HEK293 (cell line): Measurements from ENCODE around the gene DES.

Source experiments
- BCL11B ChIP-seq: fragments of 450-650 bp; formaldehyde crosslinking; IDR thresholded peaks from 2 replicates; pipeline ENCODE4 v1.5.1; 2016; ENCODE audit warnings: low read depth, missing biosample characterization, missing genetic modification characterization
- BCL6B ChIP-seq: fragments of 450-650 bp; formaldehyde crosslinking; IDR thresholded peaks from 2 replicates; pipeline ENCODE4 v1.5.1; 2017; ENCODE audit warnings: missing biosample characterization, missing genetic modification characterization
- GLI4 ChIP-seq: fragments of 450-650 bp; formaldehyde crosslinking; IDR thresholded peaks from 2 replicates; pipeline ENCODE4 v1.5.1; 2016; ENCODE audit warnings: missing biosample characterization, missing genetic modification characterization
- KLF16 ChIP-seq: fragments of 450-650 bp; formaldehyde crosslinking; IDR thresholded peaks from 2 replicates; pipeline ENCODE4 v1.5.1; 2017; ENCODE audit warnings: missing biosample characterization, missing genetic modification characterization
- KLF9 ChIP-seq: fragments of 450-650 bp; formaldehyde crosslinking; IDR thresholded peaks from 2 replicates; pipeline ENCODE4 v1.5.1; 2016; ENCODE audit warnings: missing biosample characterization, missing genetic modification characterization, low read depth
- SALL2 ChIP-seq: fragments of 450-650 bp; formaldehyde crosslinking; IDR thresholded peaks from 2 replicates; pipeline ENCODE4 v1.5.0; 2017; ENCODE audit warnings: missing biosample characterization, mild to moderate bottlenecking, missing genetic modification characterization, borderline replicate concordance
- TSHZ1 ChIP-seq: fragments of 450-650 bp; formaldehyde crosslinking; IDR thresholded peaks from 2 replicates; pipeline ENCODE4 v1.5.1; 2016; ENCODE audit warnings: missing biosample characterization, missing genetic modification characterization, borderline replicate concordance
- YY2 ChIP-seq: fragments of 450-650 bp; formaldehyde crosslinking; IDR thresholded peaks from 2 replicates; pipeline ENCODE4 v1.5.1; 2016; ENCODE audit warnings: missing biosample characterization, missing genetic modification characterization
- ZBTB20 ChIP-seq: fragments of 450-650 bp; formaldehyde crosslinking; IDR thresholded peaks from 2 replicates; pipeline ENCODE4 v1.5.1; 2016; ENCODE audit warnings: missing biosample characterization, missing genetic modification characterization
- ZBTB48 ChIP-seq: fragments of 450-650 bp; formaldehyde crosslinking; IDR thresholded peaks from 2 replicates; pipeline ENCODE4 v1.5.1; 2016; ENCODE audit warnings: missing biosample characterization, missing genetic modification characterization
- ZBTB7A ChIP-seq: fragments of 450-650 bp; formaldehyde crosslinking; IDR thresholded peaks from 2 replicates; pipeline ENCODE4 v1.5.1; 2016; ENCODE audit warnings: low read depth, missing biosample characterization, missing genetic modification characterization
- ZFP41 ChIP-seq: fragments of 450-650 bp; formaldehyde crosslinking; IDR thresholded peaks from 2 replicates; pipeline ENCODE4 v1.5.1; 2016; ENCODE audit warnings: missing biosample characterization, missing genetic modification characterization, borderline replicate concordance
- ZIC2 ChIP-seq: fragments of 450-650 bp; formaldehyde crosslinking; IDR thresholded peaks from 2 replicates; pipeline ENCODE4 v1.5.1; 2016; ENCODE audit warnings: missing biosample characterization, missing genetic modification characterization
- ZNF114 ChIP-seq: fragments of 450-650 bp; formaldehyde crosslinking; IDR thresholded peaks from 2 replicates; pipeline ENCODE4 v1.5.0; 2017; ENCODE audit warnings: missing biosample characterization, missing genetic modification characterization
- ZNF121 ChIP-seq: fragments of 450-650 bp; formaldehyde crosslinking; IDR thresholded peaks from 2 replicates; pipeline ENCODE4 v1.5.1; 2016; ENCODE audit warnings: missing biosample characterization, missing genetic modification characterization
- ZNF148 ChIP-seq: fragments of 450-650 bp; formaldehyde crosslinking; IDR thresholded peaks from 2 replicates; pipeline ENCODE4 v1.5.0; 2017; ENCODE audit warnings: missing biosample characterization, missing genetic modification characterization, borderline replicate concordance
- ZNF175 ChIP-seq: fragments of 450-650 bp; formaldehyde crosslinking; IDR thresholded peaks from 2 replicates; pipeline ENCODE4 v1.5.1; 2016; ENCODE audit warnings: missing biosample characterization, missing genetic modification characterization
- ZNF18 ChIP-seq: fragments of 450-650 bp; formaldehyde crosslinking; IDR thresholded peaks from 2 replicates; pipeline ENCODE4 v1.5.1; 2016; ENCODE audit warnings: missing biosample characterization, missing genetic modification characterization
- ZNF23 ChIP-seq: fragments of 450-650 bp; formaldehyde crosslinking; IDR thresholded peaks from 2 replicates; pipeline ENCODE4 v1.5.1; 2016; ENCODE audit warnings: missing biosample characterization, missing genetic modification characterization, borderline replicate concordance
- ZNF354C ChIP-seq: fragments of 450-650 bp; formaldehyde crosslinking; IDR thresholded peaks from 2 replicates; pipeline ENCODE4 v1.5.1; 2016; ENCODE audit warnings: missing biosample characterization, missing genetic modification characterization, low read depth, borderline replicate concordance
- ZNF362 ChIP-seq: fragments of 450-650 bp; formaldehyde crosslinking; IDR thresholded peaks from 2 replicates; pipeline ENCODE4 v1.5.1; 2016; ENCODE audit warnings: missing biosample characterization, missing genetic modification characterization
- ZNF366 ChIP-seq: fragments of 450-650 bp; formaldehyde crosslinking; conservative IDR thresholded peaks from 2 replicates; pipeline ENCODE4 v1.5.1; 2016; ENCODE audit warnings: missing biosample characterization, missing genetic modification characterization
- ZNF549 ChIP-seq: fragments of 450-650 bp; IDR thresholded peaks from 2 replicates; pipeline ENCODE4 v1.5.1; 2018; ENCODE audit warnings: missing biosample characterization, missing genetic modification characterization, mild to moderate bottlenecking, inconsistent platforms, moderate library complexity
- ZNF580 ChIP-seq: fragments of 450-650 bp; formaldehyde crosslinking; IDR thresholded peaks from 2 replicates; pipeline ENCODE4 v1.5.1; 2016; ENCODE audit warnings: missing biosample characterization, missing genetic modification characterization
- ZNF585B ChIP-seq: fragments of 450-650 bp; formaldehyde crosslinking; IDR thresholded peaks from 2 replicates; pipeline ENCODE4 v1.5.1; 2016; ENCODE audit warnings: missing biosample characterization, missing genetic modification characterization
- ZNF600 ChIP-seq: fragments of 450-650 bp; formaldehyde crosslinking; IDR thresholded peaks from 2 replicates; pipeline ENCODE4 v1.5.1; 2016; ENCODE audit warnings: missing biosample characterization, missing genetic modification characterization
- ZNF639 ChIP-seq: fragments of 450-650 bp; formaldehyde crosslinking; IDR thresholded peaks from 2 replicates; pipeline ENCODE4 v1.5.1; 2016; ENCODE audit warnings: missing biosample characterization, missing genetic modification characterization
- ZNF664 ChIP-seq: fragments of 450-650 bp; formaldehyde crosslinking; IDR thresholded peaks from 2 replicates; pipeline ENCODE4 v1.5.1; 2016; ENCODE audit warnings: missing biosample characterization, missing genetic modification characterization
- ZSCAN30 ChIP-seq: fragments of 450-650 bp; IDR thresholded peaks from 2 replicates; pipeline ENCODE4 v1.5.1; 2018; ENCODE audit warnings: missing biosample characterization, mild to moderate bottlenecking, missing genetic modification characterization, moderate library complexity

DES gene

GRCh38 chr2:219369447-219369861, 48.7 kb upstream of the DES start (continued):
- peak; percentile 66 for TF ChIP-seq BCL6B (tag by site-specific recombination)
- no peak for TF ChIP-seq ZNF664
- TF ChIP-seq ZSCAN30 (tag by site-specific recombination), result no peak
- 0 out of 2 replicates have a peak, but pooled peaks have one; percentile 23 for TF ChIP-seq ZNF18 (tag by site-specific recombination)
- peak; percentile 67 for TF ChIP-seq ZNF600 (tag by site-specific recombination)
- peak; percentile 79 for TF ChIP-seq ZBTB48
- TF ChIP-seq BCL11B (tag by site-specific recombination), result no peak
- peak; percentile 76; the same call in 1 of the 2 replicates for TF ChIP-seq TSHZ1 (tag by site-specific recombination)
- TF ChIP-seq KLF9 (tag by site-specific recombination), result no peak
- no peak for TF ChIP-seq ZNF354C (tag by site-specific recombination)
- TF ChIP-seq ZNF639 (tag by site-specific recombination), result 0 out of 2 replicates have a peak, but pooled peaks have one; percentile 54
- TF ChIP-seq ZNF175 (tag by site-specific recombination), result no peak
- peak; percentile 96 for TF ChIP-seq ZNF148 (tag by site-specific recombination)
- no peak for TF ChIP-seq ZBTB7A (tag by site-specific recombination)
- no peak for TF ChIP-seq GLI4 (tag by site-specific recombination)
- TF ChIP-seq ZFP41 (tag by site-specific recombination), result no peak
- peak; percentile 75; the same call in 1 of the 2 replicates for TF ChIP-seq KLF16 (tag by site-specific recombination)
- TF ChIP-seq ZNF585B (tag by site-specific recombination), result no peak
- TF ChIP-seq SALL2 (tag by site-specific recombination), result peak; percentile 87
- peak; percentile 22; the same call in 1 of the 2 replicates for TF ChIP-seq ZIC2 (tag by site-specific recombination)
- no peak for TF ChIP-seq ZNF121 (tag by site-specific recombination)
- TF ChIP-seq ZNF366, result peak; percentile 84
- peak; percentile 77; the same call in 1 of the 2 replicates for TF ChIP-seq ZNF580 (tag by site-specific recombination)
- no peak for TF ChIP-seq ZNF23 (tag by site-specific recombination)
- no peak; the same call in 1 of the 2 replicates for TF ChIP-seq ZBTB20 (tag by site-specific recombination)
- no peak for TF ChIP-seq ZNF549 (tag by site-specific recombination)
- no peak for TF ChIP-seq ZNF362
- TF ChIP-seq YY2 (tag by site-specific recombination), result peak; percentile 69; the same call in 1 of the 2 replicates
- no peak for TF ChIP-seq ZNF114
